ENCODE data around the gene TMEM163.

DNA sequence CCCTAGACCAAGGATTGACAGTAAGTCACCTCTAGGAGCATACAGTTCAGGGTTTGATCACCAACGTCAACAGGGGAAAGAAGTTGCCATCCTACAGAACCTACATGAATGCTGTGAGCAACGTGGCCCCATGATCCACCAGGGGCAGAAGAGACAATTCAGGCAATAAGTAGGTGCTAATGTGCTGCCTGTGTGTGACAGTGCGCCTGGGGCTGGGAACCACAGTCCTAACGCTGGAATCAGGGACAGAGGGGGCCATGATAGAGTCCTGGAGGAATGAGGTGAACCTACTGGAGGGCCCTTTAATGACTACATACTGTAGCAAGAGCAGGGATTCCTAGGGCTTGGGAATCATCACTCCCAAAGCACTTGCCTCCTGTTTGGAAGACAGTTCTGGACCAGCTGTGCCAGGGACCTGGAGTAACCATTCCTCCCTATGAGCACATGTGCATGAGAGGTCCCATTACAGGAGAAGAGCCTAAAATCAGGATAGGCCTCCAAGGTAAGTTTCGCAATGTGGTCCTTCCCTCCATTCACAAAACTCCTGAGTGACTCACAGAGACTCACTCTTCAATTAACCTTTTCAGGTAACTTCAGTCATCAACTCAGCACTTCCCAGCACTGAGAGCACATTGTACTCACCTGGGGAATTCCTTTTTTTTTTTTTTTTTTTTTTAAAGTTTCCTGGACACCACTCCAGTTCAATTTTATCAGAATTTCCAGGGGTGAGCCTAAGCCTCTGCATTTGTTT lies 214.0 kb downstream of the TMEM163 start:
- no peak for TF ChIP-seq POLR2A (IDR thresholded peaks at IDR 0.05)
- TF ChIP-seq, protein P1, sequence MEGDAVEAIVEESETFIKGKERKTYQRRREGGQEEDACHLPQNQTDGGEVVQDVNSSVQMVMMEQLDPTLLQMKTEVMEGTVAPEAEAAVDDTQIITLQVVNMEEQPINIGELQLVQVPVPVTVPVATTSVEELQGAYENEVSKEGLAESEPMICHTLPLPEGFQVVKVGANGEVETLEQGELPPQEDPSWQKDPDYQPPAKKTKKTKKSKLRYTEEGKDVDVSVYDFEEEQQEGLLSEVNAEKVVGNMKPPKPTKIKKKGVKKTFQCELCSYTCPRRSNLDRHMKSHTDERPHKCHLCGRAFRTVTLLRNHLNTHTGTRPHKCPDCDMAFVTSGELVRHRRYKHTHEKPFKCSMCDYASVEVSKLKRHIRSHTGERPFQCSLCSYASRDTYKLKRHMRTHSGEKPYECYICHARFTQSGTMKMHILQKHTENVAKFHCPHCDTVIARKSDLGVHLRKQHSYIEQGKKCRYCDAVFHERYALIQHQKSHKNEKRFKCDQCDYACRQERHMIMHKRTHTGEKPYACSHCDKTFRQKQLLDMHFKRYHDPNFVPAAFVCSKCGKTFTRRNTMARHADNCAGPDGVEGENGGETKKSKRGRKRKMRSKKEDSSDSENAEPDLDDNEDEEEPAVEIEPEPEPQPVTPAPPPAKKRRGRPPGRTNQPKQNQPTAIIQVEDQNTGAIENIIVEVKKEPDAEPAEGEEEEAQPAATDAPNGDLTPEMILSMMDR (IDR thresholded peaks at IDR 0.05): no peak

Measured in uterus (tissue), 2 donors.